Natural killer cell treated with Interleukin-12 subunit alpha and Interleukin-12 subunit beta and Interleukin-15 and Interleukin-18, amount 100 ng/mL, for 72 hours (primary cell): ENCODE measurements around the gene ADAP1. TPM values are rescaled to one million over a fixed set of nuclear protein-coding genes. Genes with fewer than 3 reads are reported as not detected.
"Not testable (repeated sequence)": the region's sequence is repeated elsewhere in the genome, so short reads cannot be mapped to it uniquely, and the experiment has no call there.

Source experiments
- ATAC-seq, 2 donors: fragments of 150-1000 bp; cut with Tn5 transposase in 1 of 2; sonication (Bioruptor Pico), chemical (Tn5 transposase) in 1 of 2; 2 replicates each; pipeline ENCODE4 v1.10.0; 2021
- DNase-seq: peaks from one replicate; pipeline ENCODE4 v3.0.0; 2022; ENCODE audit warnings: low spot score
- H3K27ac Mint-ChIP-seq, 2 donors: 1 replicate in 1 of 2; 2 replicates in 1 of 2; pipeline ENCODE4 v1.8.0; 2022; ENCODE audit warnings: mixed read lengths in 2 of 2, mild to moderate bottlenecking in 1 of 2, moderate library complexity in 1 of 2
- H3K27me3 Mint-ChIP-seq, 2 donors: 1 replicate in 1 of 2; 2 replicates in 1 of 2; pipeline ENCODE4 v1.8.0; 2022; ENCODE audit warnings: mixed read lengths in 2 of 2
- H3K36me3 Mint-ChIP-seq: one replicate; pipeline ENCODE4 v1.8.0; 2022; ENCODE audit warnings: mixed read lengths
- H3K4me1 Mint-ChIP-seq, 2 donors: 1 replicate in 1 of 2; 2 replicates in 1 of 2; pipeline ENCODE4 v1.8.0; 2022; ENCODE audit warnings: low read depth in 2 of 2, mixed read lengths in 2 of 2, mild to moderate bottlenecking in 1 of 2
- H3K4me3 Mint-ChIP-seq: one replicate; pipeline ENCODE4 v1.8.0; 2022; ENCODE audit warnings: mixed read lengths
- H3K9me3 Mint-ChIP-seq: 2 replicates; pipeline ENCODE4 v1.8.0; 2022; ENCODE audit warnings: mixed read lengths
- total RNA-seq, 2 donors: library from RNA; stranded (reverse); gene quantifications; one replicate each; pipeline ENCODE4 v1.2.3, GENCODE V29; 2022

The ADAP1 gene
- total RNA-seq, 2 donors from 2014 or later = 70.6 to 161 TPM

DNA sequence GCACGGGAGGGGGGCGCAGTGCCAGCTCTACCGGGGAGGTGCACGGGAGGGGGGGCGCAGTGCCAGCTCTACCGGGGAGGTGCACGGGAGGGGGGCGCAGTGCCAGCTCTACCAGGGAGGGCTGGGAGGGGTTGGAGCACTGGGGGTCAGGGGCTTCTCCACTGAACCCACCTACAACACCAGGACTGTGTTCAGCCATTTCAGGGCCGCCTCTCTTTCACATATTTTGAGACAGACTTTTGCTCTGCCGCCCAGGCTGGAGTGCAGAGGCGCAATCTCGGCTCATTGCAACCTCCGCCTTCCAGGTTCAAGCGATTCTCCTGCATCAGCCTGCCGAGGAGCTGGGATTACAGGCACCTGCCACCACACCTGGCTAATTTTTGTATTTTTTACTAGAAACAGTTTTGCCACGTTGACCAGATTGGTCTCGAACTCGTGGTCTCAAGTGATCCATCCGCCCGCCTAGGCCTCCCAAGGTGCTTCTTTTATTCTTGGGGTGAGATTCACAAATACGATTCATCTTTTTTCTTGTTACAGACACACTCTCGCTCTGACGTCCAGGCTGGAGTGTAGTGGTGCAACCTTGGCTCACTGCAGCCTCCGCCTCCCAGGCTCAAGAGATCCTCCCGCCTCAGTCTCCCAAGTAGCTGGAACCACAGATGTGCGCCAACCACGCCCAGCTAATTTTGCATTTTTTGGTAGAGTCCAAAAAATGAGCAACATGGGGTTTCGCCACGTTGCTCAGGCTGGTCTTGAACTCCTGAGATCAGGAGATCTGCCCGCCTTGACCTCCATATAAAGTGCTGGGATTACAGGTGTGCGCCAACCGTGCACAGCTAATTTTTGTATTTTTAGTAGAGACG is 37.0 kb downstream of the ADAP1 start:
- ATAC-seq (no peak), DNase-seq (peak; percentile 35)
- H3K9me3 Mint-ChIP-seq = peaks cover 3% of the 10 kb centered on the region
- H3K4me1 Mint-ChIP-seq = peaks cover 21 to 43% of the 10 kb centered on the region in 2 donors
- no peaks in the 10 kb centered on the region for H3K27me3 Mint-ChIP-seq
- peak overlapping the region in 1 of 2 donors; percentile 59 for H3K27ac Mint-ChIP-seq
- no peak overlapping the region for H3K4me3 Mint-ChIP-seq
- H3K36me3 Mint-ChIP-seq = no peaks in the 10 kb centered on the region

GRCh38 chr7:916291-916941 is 38.1 kb downstream of the ADAP1 start:
- DNase-seq (peak; percentile 22), ATAC-seq (no peak)
- peaks cover 3% of the 10 kb centered on the region for H3K9me3 Mint-ChIP-seq
- H3K27me3 Mint-ChIP-seq = no peaks in the 10 kb centered on the region
- H3K27ac Mint-ChIP-seq = peak overlapping the region in 1 of 2 donors; percentile 56
- H3K4me3 Mint-ChIP-seq = no peak overlapping the region
- no peaks in the 10 kb centered on the region for H3K36me3 Mint-ChIP-seq
- peaks cover 19 to 41% of the 10 kb centered on the region in 2 donors for H3K4me1 Mint-ChIP-seq

DNA sequence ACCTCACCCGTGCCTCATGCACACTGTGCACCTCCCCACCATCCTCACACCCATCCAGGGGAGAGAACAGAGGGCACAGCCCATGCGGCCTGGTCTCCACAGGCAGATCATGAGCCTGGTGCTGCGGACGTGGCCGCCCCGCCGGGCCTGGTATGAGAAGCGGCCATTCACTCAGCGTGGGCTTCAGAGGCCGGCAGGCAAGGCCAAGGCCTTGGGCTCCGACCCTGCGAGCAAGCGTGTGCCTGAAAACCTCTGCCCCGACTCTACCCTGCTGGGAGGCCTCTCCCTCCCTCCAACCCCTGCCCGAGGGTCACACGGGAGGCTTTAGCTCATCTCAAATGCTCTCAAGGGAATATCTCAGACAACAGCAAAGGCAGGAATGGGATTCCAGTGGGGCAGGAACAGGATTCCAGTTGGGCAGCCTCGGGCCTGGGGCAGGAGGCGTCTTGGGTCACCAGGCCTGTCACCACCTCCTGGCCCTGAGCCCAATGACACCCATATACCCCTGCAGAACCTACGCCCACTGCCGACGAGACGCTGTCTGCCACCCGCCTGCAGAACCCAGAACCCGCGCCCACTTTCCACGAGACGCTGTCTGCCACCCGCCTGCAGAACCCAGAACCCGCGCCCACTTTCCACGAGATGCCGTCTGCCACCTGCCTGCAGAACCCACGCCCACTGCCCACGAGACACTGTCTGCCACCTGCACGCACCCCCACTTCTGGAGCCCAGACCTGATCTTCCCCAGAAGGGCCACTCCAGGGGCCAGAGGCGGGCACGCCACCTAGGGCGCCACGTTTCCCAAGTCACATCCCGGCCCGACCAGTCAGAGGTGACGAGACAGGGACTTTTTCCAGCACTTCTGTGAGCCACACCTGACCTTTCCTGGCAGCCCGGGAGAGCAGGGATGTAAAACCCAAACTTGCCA is 38.9 kb downstream of the ADAP1 start:
- H3K9me3 Mint-ChIP-seq = peaks cover 3% of the 10 kb centered on the region
- H3K27me3 Mint-ChIP-seq = no peaks in the 10 kb centered on the region
- ATAC-seq (peak; percentile 8 to 21), DNase-seq (peak; percentile 55)
- no peaks in the 10 kb centered on the region for H3K36me3 Mint-ChIP-seq
- no peak overlapping the region for H3K4me3 Mint-ChIP-seq
- peak overlapping the region in 1 of 2 donors; percentile 56 for H3K27ac Mint-ChIP-seq
- H3K4me1 Mint-ChIP-seq = peaks cover 11 to 33% of the 10 kb centered on the region in 2 donors

GRCh38 chr7:914521-915194 is 39.8 kb downstream of the ADAP1 start:
- no peaks in the 10 kb centered on the region for H3K36me3 Mint-ChIP-seq
- H3K27ac Mint-ChIP-seq = no peak overlapping the region

DNA sequence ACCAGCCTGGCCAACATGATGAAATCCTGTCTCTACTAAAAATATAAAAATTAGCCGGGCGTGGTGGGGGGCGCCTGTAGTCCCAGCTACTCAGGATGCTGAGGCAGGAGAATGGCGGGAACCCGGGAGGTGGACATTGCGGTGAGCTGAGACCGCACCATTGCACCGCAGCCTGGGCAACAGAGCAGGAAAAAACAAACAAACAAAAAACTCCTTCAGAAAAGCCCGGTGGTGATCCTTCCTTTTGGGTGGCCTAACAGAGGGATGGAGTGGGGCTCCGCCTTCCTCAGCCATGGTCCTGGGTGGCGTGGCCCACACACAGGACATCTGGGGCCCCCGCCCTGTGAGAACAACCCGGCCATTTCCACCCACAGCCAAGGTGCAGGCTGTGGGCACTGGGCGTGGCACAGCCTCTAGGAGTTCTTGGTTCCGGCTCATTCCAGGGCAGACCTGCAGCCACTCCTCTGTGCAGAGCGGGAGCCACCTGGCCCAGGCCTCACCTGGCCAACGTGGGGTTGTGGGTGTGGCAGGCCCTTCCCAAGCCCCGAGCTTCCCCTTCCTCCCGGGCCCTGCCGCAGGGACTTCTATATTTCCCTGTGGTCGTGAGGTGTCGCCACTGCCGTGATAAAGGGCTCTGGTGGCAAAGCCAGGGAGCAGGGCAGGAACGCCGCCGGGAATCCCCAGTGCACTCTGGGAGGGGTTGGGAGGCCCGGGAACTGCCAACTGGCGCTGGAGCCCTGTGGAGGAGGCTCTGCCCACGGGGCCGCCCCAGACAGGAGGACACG is 40.6 kb downstream of the ADAP1 start:
- no peak for ATAC-seq
- no peaks in the 10 kb centered on the region for H3K9me3 Mint-ChIP-seq
- H3K4me1 Mint-ChIP-seq = peaks cover 5 to 36% of the 10 kb centered on the region in 2 donors
- no peaks in the 10 kb centered on the region for H3K36me3 Mint-ChIP-seq
- H3K4me3 Mint-ChIP-seq = no peak overlapping the region
- peak; percentile 46 for DNase-seq
- H3K27me3 Mint-ChIP-seq = no peaks in the 10 kb centered on the region
- peak overlapping the region in 1 of 2 donors; percentile 65 for H3K27ac Mint-ChIP-seq

More at GRCh38 chr7:914521-915194, 39.8 kb downstream of the ADAP1 start:
- H3K9me3 Mint-ChIP-seq = peaks cover 3% of the 10 kb centered on the region
- DNase-seq (peak; percentile 32), ATAC-seq (no peak)
- H3K4me3 Mint-ChIP-seq = no peak overlapping the region
- no peaks in the 10 kb centered on the region for H3K27me3 Mint-ChIP-seq
- peaks cover 11 to 40% of the 10 kb centered on the region in 2 donors for H3K4me1 Mint-ChIP-seq

DNA sequence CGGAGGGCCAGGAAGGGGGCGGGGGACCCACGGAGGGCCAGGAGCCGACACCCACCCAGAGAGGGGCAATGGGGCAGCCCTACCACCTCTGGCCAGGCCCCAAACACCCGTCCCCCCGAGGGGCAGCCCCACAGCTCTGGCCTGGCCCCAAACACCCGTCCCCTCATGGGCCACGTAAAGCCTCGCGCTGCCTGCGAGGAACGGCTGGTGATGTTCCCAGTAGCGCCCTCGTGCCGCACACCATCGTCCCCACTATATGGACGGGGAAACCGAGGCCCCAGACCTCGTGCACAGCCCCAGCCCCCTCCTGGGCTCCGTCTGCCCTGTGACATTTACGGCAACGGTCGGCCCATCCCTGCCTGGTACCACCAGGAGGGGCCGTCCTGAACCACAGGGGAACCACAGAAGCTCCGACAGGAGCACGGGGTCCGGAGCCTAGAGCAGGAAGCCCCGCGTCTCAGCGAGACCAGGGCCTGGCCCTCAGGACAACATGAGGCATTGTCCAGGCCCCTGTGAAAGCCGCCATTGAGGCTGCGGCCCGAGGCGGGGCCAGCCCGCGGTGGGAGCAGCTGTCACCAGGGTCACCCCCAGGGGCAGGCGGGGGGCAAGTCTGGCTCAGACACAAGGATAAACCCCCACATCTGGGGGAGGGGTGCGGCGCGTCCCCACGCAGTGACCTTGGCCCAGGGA is 42.5 kb downstream of the ADAP1 start:
- no peak overlapping the region for H3K27ac Mint-ChIP-seq
- DNase-seq (peak; percentile 55), ATAC-seq (no peak)
- H3K4me3 Mint-ChIP-seq = no peak overlapping the region
- no peaks in the 10 kb centered on the region for H3K27me3 Mint-ChIP-seq
- H3K9me3 Mint-ChIP-seq = no peaks in the 10 kb centered on the region
- H3K36me3 Mint-ChIP-seq = no peaks in the 10 kb centered on the region
- H3K4me1 Mint-ChIP-seq = peaks cover 5 to 33% of the 10 kb centered on the region in 2 donors

- H3K27ac Mint-ChIP-seq = no peak overlapping the region
- H3K9me3 Mint-ChIP-seq = no peaks in the 10 kb centered on the region
- ATAC-seq (no peak), DNase-seq (peak; percentile 54)
- no peak overlapping the region for H3K4me3 Mint-ChIP-seq
- H3K36me3 Mint-ChIP-seq = no peaks in the 10 kb centered on the region
- peaks cover 1 to 27% of the 10 kb centered on the region in 2 donors for H3K4me1 Mint-ChIP-seq
- H3K27me3 Mint-ChIP-seq = no peaks in the 10 kb centered on the region
Measured at GRCh38 chr7:910931-911431, 43.5 kb downstream of the ADAP1 start.

- Mint-ChIP-seq H3K27me3 (no peaks in the 10 kb centered on the region), H3K4me3 (no peak overlapping the region), H3K36me3 (no peaks in the 10 kb centered on the region), H3K9me3 (no peaks in the 10 kb centered on the region), H3K27ac (peak overlapping the region in 1 of 2 donors; percentile 23), H3K4me1 (peaks cover 0 to 23% of the 10 kb centered on the region in 2 donors)
- ATAC-seq = no peak
- DNase-seq = peak; percentile 59
Measured at GRCh38 chr7:910441-910861, 44.0 kb downstream of the ADAP1 start.

DNA sequence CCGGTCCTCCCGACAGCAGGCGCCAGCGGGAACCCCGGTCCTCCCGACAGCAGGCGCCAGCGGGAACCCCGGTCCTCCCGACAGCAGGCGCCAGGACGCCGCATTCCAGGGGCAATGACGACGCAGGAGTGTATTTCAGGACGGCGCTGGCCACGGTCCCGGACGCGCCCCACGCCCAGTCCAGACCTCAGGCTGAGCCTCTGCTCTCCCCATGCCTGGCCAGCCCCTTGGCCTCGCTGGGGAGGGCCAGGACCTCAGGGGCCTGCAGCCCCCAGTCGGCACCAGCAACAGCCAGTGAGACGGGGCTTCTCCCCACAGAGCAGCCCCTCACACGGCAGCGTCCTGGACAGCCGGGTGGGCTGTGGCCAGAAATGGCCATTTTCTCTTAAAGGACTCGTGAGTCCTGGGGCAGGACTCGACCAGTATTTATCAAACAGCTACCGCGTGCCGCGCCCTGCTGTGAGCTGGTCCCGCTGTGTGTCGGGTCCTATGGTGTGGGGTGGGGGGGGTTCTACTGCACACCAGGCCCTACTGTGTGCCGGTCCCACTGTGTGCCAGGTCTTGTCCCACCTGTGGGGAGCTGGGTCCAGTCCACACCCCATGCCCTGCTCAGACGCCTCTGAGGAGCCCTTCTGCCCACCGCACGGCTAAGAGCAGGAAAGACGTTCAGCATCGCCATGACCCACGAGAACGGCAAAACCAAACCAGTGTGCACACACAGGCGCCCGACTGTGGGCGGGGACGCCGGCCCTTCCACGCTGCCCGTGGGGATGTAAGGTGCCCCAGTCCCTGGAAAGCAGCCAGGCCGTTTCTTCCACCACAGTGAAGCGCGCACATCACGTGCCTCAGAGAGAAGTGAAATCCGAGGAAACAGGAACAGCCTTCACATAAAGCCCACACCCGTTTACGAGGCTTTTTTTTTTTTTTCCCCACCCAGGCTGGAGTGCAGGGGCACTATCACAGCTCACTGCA is 44.8 kb downstream of the ADAP1 start:
- no peaks in the 10 kb centered on the region for H3K36me3 Mint-ChIP-seq
- H3K9me3 Mint-ChIP-seq = no peaks in the 10 kb centered on the region
- peaks cover 0 to 22% of the 10 kb centered on the region in 2 donors for H3K4me1 Mint-ChIP-seq
- peak overlapping the region in 1 of 2 donors; percentile 23 for H3K27ac Mint-ChIP-seq
- ATAC-seq (peak; percentile 28 to 57), DNase-seq (peak; percentile 68)
- H3K27me3 Mint-ChIP-seq = no peaks in the 10 kb centered on the region
- no peak overlapping the region for H3K4me3 Mint-ChIP-seq

DNA sequence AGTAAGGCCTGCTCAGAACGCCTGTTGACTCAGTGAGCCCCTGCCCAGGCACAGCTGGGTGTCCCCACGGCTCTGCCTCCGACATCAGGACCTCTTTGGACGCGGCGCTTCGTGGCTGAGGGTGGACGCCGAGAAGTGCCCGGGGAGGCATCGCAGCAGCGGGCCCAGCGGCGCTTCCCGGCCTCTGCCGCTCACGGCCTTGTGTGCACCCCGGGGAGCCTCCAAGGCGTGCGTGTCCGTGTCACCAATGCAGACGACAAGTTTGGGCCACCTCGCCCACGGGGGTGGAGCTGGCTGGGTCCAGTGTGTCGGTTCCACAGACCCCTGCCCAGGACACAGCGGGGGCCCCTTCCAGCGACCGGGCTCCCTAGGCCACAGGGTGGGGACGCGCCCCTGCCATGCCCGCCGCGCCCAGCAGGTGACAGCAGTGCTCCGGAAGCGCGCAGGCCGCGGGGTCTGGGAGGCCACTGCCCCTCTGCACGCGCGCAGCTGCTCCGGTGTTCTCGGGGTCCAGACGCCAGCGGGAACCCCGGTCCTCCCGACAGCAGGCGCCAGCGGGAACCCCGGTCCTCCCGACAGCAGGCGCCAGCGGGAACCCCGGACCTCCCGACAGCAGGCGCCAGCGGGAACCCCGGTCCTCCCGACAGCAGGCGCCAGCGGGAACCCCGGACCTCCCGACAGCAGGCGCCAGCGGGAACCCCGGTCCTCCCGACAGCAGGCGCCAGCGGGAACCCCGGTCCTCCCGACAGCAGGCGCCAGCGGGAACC is 45.7 kb downstream of the ADAP1 start:
- H3K4me3 Mint-ChIP-seq, H3K9me3 Mint-ChIP-seq, H3K36me3 Mint-ChIP-seq, H3K27ac Mint-ChIP-seq, H3K27me3 Mint-ChIP-seq: not testable (repeated sequence)
- peak; percentile 86 for DNase-seq
- H3K4me1 Mint-ChIP-seq = peaks cover 0 to 22% of the 10 kb centered on the region in 2 donors
- ATAC-seq = peak; percentile 88 to 92
